Measurements from ENCODE around the gene GAK. TPM values are rescaled to one million over a fixed set of nuclear protein-coding genes. Genes with fewer than 3 reads are reported as not detected.

The GAK gene
- total RNA-seq, 1 donor from 2014 or later, result 19.8 TPM

GRCh38 chr4:820230-821172, 111.6 kb downstream of the GAK start:
- no peak overlapping the region for H3K9ac ChIP-seq (ENCODE audit: low read depth in 1 of 3, low read length in 3 of 3)
- H3K27me3 ChIP-seq (ENCODE audit: control insufficient read depth in 3 of 3, insufficient read depth in 3 of 3, low read length in 3 of 3), result peaks cover 72 to 79% (median 76%) of the 10 kb centered on the region in 3 donors
- no peaks in the 10 kb centered on the region for H3K4me1 ChIP-seq (ENCODE audit: control insufficient read depth in 3 of 3, insufficient read depth in 3 of 3, low read length in 3 of 3)
- H3K27ac ChIP-seq (ENCODE audit: low read depth, low read length), result no peak overlapping the region
- no peaks in the 10 kb centered on the region for H3K36me3 ChIP-seq (ENCODE audit: control insufficient read depth in 3 of 3, insufficient read depth in 3 of 3, low read length in 3 of 3)
- peaks cover 0 to 3% (median 2%) of the 10 kb centered on the region in 3 donors for H3K9me3 ChIP-seq (ENCODE audit: control insufficient read depth in 3 of 3, low read length in 3 of 3)
- H3K4me3 ChIP-seq (ENCODE audit: low read length in 3 of 3), result no peak overlapping the region

- no peak overlapping the region for H3K9ac ChIP-seq (ENCODE audit: low read depth in 1 of 3, low read length in 3 of 3)
- no peaks in the 10 kb centered on the region for H3K36me3 ChIP-seq (ENCODE audit: control insufficient read depth in 3 of 3, insufficient read depth in 3 of 3, low read length in 3 of 3)
- no peak overlapping the region for H3K4me3 ChIP-seq (ENCODE audit: low read length in 3 of 3)
- peaks cover 0 to 3% (median 2%) of the 10 kb centered on the region in 3 donors for H3K9me3 ChIP-seq (ENCODE audit: control insufficient read depth in 3 of 3, low read length in 3 of 3)
- no peaks in the 10 kb centered on the region for H3K4me1 ChIP-seq (ENCODE audit: control insufficient read depth in 3 of 3, insufficient read depth in 3 of 3, low read length in 3 of 3)
- no peak overlapping the region for H3K27ac ChIP-seq (ENCODE audit: low read depth, low read length)
- peaks cover 72 to 76% (median 72%) of the 10 kb centered on the region in 3 donors for H3K27me3 ChIP-seq (ENCODE audit: control insufficient read depth in 3 of 3, insufficient read depth in 3 of 3, low read length in 3 of 3)
Observed at GRCh38 chr4:819401-820229, 112.5 kb downstream of the GAK start.

- no peaks in the 10 kb centered on the region for H3K4me1 ChIP-seq (ENCODE audit: control insufficient read depth in 3 of 3, insufficient read depth in 3 of 3, low read length in 3 of 3)
- peaks cover 66 to 76% (median 67%) of the 10 kb centered on the region in 3 donors for H3K27me3 ChIP-seq (ENCODE audit: control insufficient read depth in 3 of 3, insufficient read depth in 3 of 3, low read length in 3 of 3)
- H3K9ac ChIP-seq (ENCODE audit: low read depth in 1 of 3, low read length in 3 of 3), result no peak overlapping the region
- H3K27ac ChIP-seq (ENCODE audit: low read depth, low read length), result no peak overlapping the region
- H3K4me3 ChIP-seq (ENCODE audit: low read length in 3 of 3), result no peak overlapping the region
- peaks cover 0 to 3% (median 2%) of the 10 kb centered on the region in 3 donors for H3K9me3 ChIP-seq (ENCODE audit: control insufficient read depth in 3 of 3, low read length in 3 of 3)
- no peaks in the 10 kb centered on the region for H3K36me3 ChIP-seq (ENCODE audit: control insufficient read depth in 3 of 3, insufficient read depth in 3 of 3, low read length in 3 of 3)
Observed at GRCh38 chr4:818106-818921, 113.8 kb downstream of the GAK start.

GRCh38 chr4:815464-816146, 116.5 kb downstream of the GAK start:
- Histone ChIP-seq H3K9me3 (ENCODE audit: control insufficient read depth in 3 of 3, low read length in 3 of 3) (peaks cover 0 to 3% (median 2%) of the 10 kb centered on the region in 3 donors), H3K36me3 (ENCODE audit: control insufficient read depth in 3 of 3, insufficient read depth in 3 of 3, low read length in 3 of 3) (no peaks in the 10 kb centered on the region), H3K27ac (ENCODE audit: low read depth, low read length) (no peak overlapping the region), H3K4me1 (ENCODE audit: control insufficient read depth in 3 of 3, insufficient read depth in 3 of 3, low read length in 3 of 3) (no peaks in the 10 kb centered on the region), H3K9ac (ENCODE audit: low read depth in 1 of 3, low read length in 3 of 3) (no peak overlapping the region), H3K27me3 (ENCODE audit: control insufficient read depth in 3 of 3, insufficient read depth in 3 of 3, low read length in 3 of 3) (peaks cover 56 to 70% (median 56%) of the 10 kb centered on the region in 3 donors), H3K4me3 (ENCODE audit: low read length in 3 of 3) (no peak overlapping the region)

GRCh38 chr4:814312-814850, 117.7 kb downstream of the GAK start:
- Histone ChIP-seq H3K27ac (ENCODE audit: low read depth, low read length) (no peak overlapping the region), H3K9ac (ENCODE audit: low read depth in 1 of 3, low read length in 3 of 3) (no peak overlapping the region), H3K9me3 (ENCODE audit: control insufficient read depth in 3 of 3, low read length in 3 of 3) (no peaks in the 10 kb centered on the region), H3K4me3 (ENCODE audit: low read length in 3 of 3) (no peak overlapping the region), H3K36me3 (ENCODE audit: control insufficient read depth in 3 of 3, insufficient read depth in 3 of 3, low read length in 3 of 3) (no peaks in the 10 kb centered on the region), H3K4me1 (ENCODE audit: control insufficient read depth in 3 of 3, insufficient read depth in 3 of 3, low read length in 3 of 3) (no peaks in the 10 kb centered on the region), H3K27me3 (ENCODE audit: control insufficient read depth in 3 of 3, insufficient read depth in 3 of 3, low read length in 3 of 3) (peaks cover 46 to 58% (median 46%) of the 10 kb centered on the region in 3 donors)

GRCh38 chr4:813900-814299, 118.2 kb downstream of the GAK start:
- Histone ChIP-seq H3K36me3 (ENCODE audit: control insufficient read depth in 3 of 3, insufficient read depth in 3 of 3, low read length in 3 of 3) (no peaks in the 10 kb centered on the region), H3K9ac (ENCODE audit: low read depth in 1 of 3, low read length in 3 of 3) (no peak overlapping the region), H3K4me1 (ENCODE audit: control insufficient read depth in 3 of 3, insufficient read depth in 3 of 3, low read length in 3 of 3) (no peaks in the 10 kb centered on the region), H3K9me3 (ENCODE audit: control insufficient read depth in 3 of 3, low read length in 3 of 3) (no peaks in the 10 kb centered on the region), H3K27me3 (ENCODE audit: control insufficient read depth in 3 of 3, insufficient read depth in 3 of 3, low read length in 3 of 3) (peaks cover 41 to 54% (median 44%) of the 10 kb centered on the region in 3 donors), H3K4me3 (ENCODE audit: low read length in 3 of 3) (no peak overlapping the region), H3K27ac (ENCODE audit: low read depth, low read length) (no peak overlapping the region)

- H3K9me3 ChIP-seq (ENCODE audit: control insufficient read depth in 3 of 3, low read length in 3 of 3), result peaks cover 0 to 4% (median 0%) of the 10 kb centered on the region in 3 donors
- H3K4me3 ChIP-seq (ENCODE audit: low read length in 3 of 3), result no peak overlapping the region
- H3K27ac ChIP-seq (ENCODE audit: low read depth, low read length), result no peak overlapping the region
- no peaks in the 10 kb centered on the region for H3K36me3 ChIP-seq (ENCODE audit: control insufficient read depth in 3 of 3, insufficient read depth in 3 of 3, low read length in 3 of 3)
- no peaks in the 10 kb centered on the region for H3K4me1 ChIP-seq (ENCODE audit: control insufficient read depth in 3 of 3, insufficient read depth in 3 of 3, low read length in 3 of 3)
- no peak overlapping the region for H3K9ac ChIP-seq (ENCODE audit: low read depth in 1 of 3, low read length in 3 of 3)
- H3K27me3 ChIP-seq (ENCODE audit: control insufficient read depth in 3 of 3, insufficient read depth in 3 of 3, low read length in 3 of 3), result peaks cover 25 to 42% (median 33%) of the 10 kb centered on the region in 3 donors
Observed at GRCh38 chr4:808860-809570, 123.1 kb downstream of the GAK start.

GRCh38 chr4:807792-808191, 124.3 kb downstream of the GAK start:
- Histone ChIP-seq H3K9ac (ENCODE audit: low read depth in 1 of 3, low read length in 3 of 3) (no peak overlapping the region), H3K27me3 (ENCODE audit: control insufficient read depth in 3 of 3, insufficient read depth in 3 of 3, low read length in 3 of 3) (peaks cover 24 to 33% (median 24%) of the 10 kb centered on the region in 3 donors), H3K27ac (ENCODE audit: low read depth, low read length) (no peak overlapping the region), H3K4me3 (ENCODE audit: low read length in 3 of 3) (no peak overlapping the region), H3K36me3 (ENCODE audit: control insufficient read depth in 3 of 3, insufficient read depth in 3 of 3, low read length in 3 of 3) (no peaks in the 10 kb centered on the region), H3K4me1 (ENCODE audit: control insufficient read depth in 3 of 3, insufficient read depth in 3 of 3, low read length in 3 of 3) (no peaks in the 10 kb centered on the region), H3K9me3 (ENCODE audit: control insufficient read depth in 3 of 3, low read length in 3 of 3) (peaks cover 0 to 4% (median 0%) of the 10 kb centered on the region in 3 donors)
